Endothelial cell of umbilical vein (primary cell): ENCODE measurements around the gene MCUR1. TPM values are rescaled to one million over a fixed set of nuclear protein-coding genes. Genes with fewer than 3 reads are reported as not detected.

Experiments
- BruUV-seq: library from RNA; stranded (reverse); fragments of 400-500 nt; replicated peaks from 2 replicates; lab custom pipeline; 2021; lab: Mats Ljungman, UMichigan
- CTCF ChIA-PET: fragments of 300-600, 350-600 bp; sonication (Branson Sonifier 250); formaldehyde crosslinking; loops from one replicate; lab custom pipeline; 2021; ENCODE audit warnings: antibody characterized with exemption, inconsistent platforms; lab: Charles Lee
- POLR2A ChIA-PET: fragments of 300-600, 350-600 bp; sonication (Branson Sonifier 250); formaldehyde crosslinking; loops from one replicate; lab custom pipeline; 2021; ENCODE audit warnings: antibody characterized with exemption, inconsistent platforms; lab: Charles Lee
- DNase-seq: peaks from one replicate; pipeline ENCODE4 v3.0.0-alpha.2; 2011; ENCODE audit warnings: low read depth, low spot score
- FAIRE-seq: peaks from 2 replicates; lab custom pipeline; 2011; peaks lifted over from hg19 to GRCh38; lab: Jason Lieb, UNC
- H2AFZ ChIP-seq: 2 replicates; pipeline ENCODE4 v1.6.0; 2012; ENCODE audit warnings: low read depth, low read length, control low read depth, inconsistent platforms
- H3K27ac ChIP-seq: 2 replicates; pipeline ENCODE4 v1.5.1; 2011; ENCODE audit warnings: low read depth, mild to moderate bottlenecking, control low read depth, low read length, moderate library complexity; ENCODE audit not compliant: insufficient read depth
- H3K27me3 ChIP-seq, 2 experiments: 2 replicates each; pipeline versions ENCODE4 v1.6.0 to v1.6.1; 2011; ENCODE audit warnings: low read length in 2 of 2, mixed read lengths in 1 of 2; ENCODE audit not compliant: control insufficient read depth in 2 of 2, insufficient read depth in 2 of 2
- H3K36me3 ChIP-seq, 2 experiments: 2 replicates in 1 of 2; 3 replicates in 1 of 2; pipeline ENCODE4 v1.5.1; 2011; ENCODE audit warnings: low read length in 2 of 2, mild to moderate bottlenecking in 1 of 2, moderate library complexity in 1 of 2; ENCODE audit not compliant: control insufficient read depth in 2 of 2, insufficient read depth in 2 of 2; ENCODE audit errors: extremely low read depth in 1 of 2
- H3K4me1 ChIP-seq: 3 replicates; pipeline ENCODE4 v1.5.1; 2011; ENCODE audit warnings: mild to moderate bottlenecking, low read length; ENCODE audit not compliant: control insufficient read depth, insufficient read depth; ENCODE audit errors: extremely low read depth
- H3K4me2 ChIP-seq: 2 replicates; pipeline ENCODE4 v1.6.1; 2011; ENCODE audit warnings: low read length, control low read depth, mixed read lengths; ENCODE audit not compliant: insufficient read depth
- H3K4me3 ChIP-seq, 3 experiments: fragments of 200-600 bp in 1 of 3; sonication (generic), shearing (Covaris generic) in 1 of 3; replicated peaks in 1 of 3; 2 replicates each; pipeline ENCODE4 v1.5.1; 2011 to 2016; ENCODE audit warnings: control low read depth in 3 of 3, low read length in 3 of 3, mild to moderate bottlenecking in 2 of 3, inconsistent platforms in 1 of 3, low read depth in 1 of 3, moderate library complexity in 1 of 3; ENCODE audit not compliant: insufficient read depth in 1 of 3
- H3K79me2 ChIP-seq: 2 replicates; pipeline ENCODE4 v1.6.0; 2012; ENCODE audit warnings: low read length, inconsistent platforms; ENCODE audit not compliant: control insufficient read depth, insufficient read depth
- H3K9ac ChIP-seq: replicated peaks from 2 replicates; pipeline ENCODE3; 2011; ENCODE audit warnings: low read length, control low read depth; ENCODE audit not compliant: insufficient read depth; ENCODE audit errors: extremely low read depth
- H3K9me1 ChIP-seq: replicated peaks from 3 replicates; pipeline ENCODE4 v1.6.0; 2011; ENCODE audit warnings: mild to moderate bottlenecking, low read length; ENCODE audit not compliant: control insufficient read depth, insufficient read depth; ENCODE audit errors: extremely low read depth
- H3K9me3 ChIP-seq: replicated peaks from 2 replicates; pipeline ENCODE4 v1.5.1; 2012; ENCODE audit warnings: low read length, inconsistent platforms; ENCODE audit not compliant: control insufficient read depth, insufficient read depth
- H4K20me1 ChIP-seq: replicated peaks from 2 replicates; pipeline ENCODE3; 2011; ENCODE audit warnings: mild to moderate bottlenecking, low read length; ENCODE audit not compliant: control insufficient read depth, insufficient read depth; ENCODE audit errors: extremely low read depth
- EZH2 ChIP-seq: IDR thresholded peaks from 2 replicates; pipeline ENCODE4 v1.6.1; 2012; ENCODE audit warnings: borderline replicate concordance, low read depth, mild to moderate bottlenecking, moderate library complexity, low read length, inconsistent platforms; ENCODE audit not compliant: severe bottlenecking
- FOS ChIP-seq: IDR thresholded peaks from 2 replicates; pipeline ENCODE4 v1.6.1; 2011; ENCODE audit warnings: mild to moderate bottlenecking, low read length, moderate library complexity, borderline replicate concordance; ENCODE audit not compliant: insufficient read depth
- GATA2 ChIP-seq: IDR thresholded peaks from 2 replicates; pipeline ENCODE4 v1.7.0; 2011; ENCODE audit warnings: low read depth, mild to moderate bottlenecking, moderate library complexity, mixed read lengths, low read length; ENCODE audit not compliant: insufficient read length, insufficient read depth
- JUN ChIP-seq: IDR thresholded peaks from 2 replicates; pipeline ENCODE4 v1.6.1; 2011; ENCODE audit warnings: borderline replicate concordance, low read depth; ENCODE audit not compliant: insufficient read length, insufficient read depth
- MAX ChIP-seq: IDR thresholded peaks from 2 replicates; pipeline ENCODE4 v1.6.1; 2011; ENCODE audit not compliant: insufficient read depth, insufficient read length
- MYC ChIP-seq: IDR thresholded peaks from one replicate; pipeline ENCODE4 v1.6.1; 2011; ENCODE audit warnings: mild to moderate bottlenecking, low read depth, low read length
- POLR2A ChIP-seq: IDR thresholded peaks from 2 replicates; pipeline ENCODE4 v1.6.1; 2012; ENCODE audit warnings: low read depth, mild to moderate bottlenecking, control low read depth, low read length
- POLR2AphosphoS5 ChIP-seq: IDR thresholded peaks from 2 replicates; pipeline ENCODE4 v1.6.1; 2012; ENCODE audit warnings: low read depth, mild to moderate bottlenecking, control low read depth, low read length, moderate library complexity; ENCODE audit not compliant: insufficient read depth
- dilution Hi-C: fragments of 300-500 bp; cut with MboI; formaldehyde crosslinking; loops from one replicate; pipeline ENCODE4 v1.15.0; 2019; ENCODE audit warnings: low sequenced_read_pairs; ENCODE audit not compliant: extremely low pct_ligation_motif_present
- intact Hi-C: fragments of 100-400 bp; cut with micrococcal nuclease; formaldehyde crosslinking; loops from one replicate; pipeline ENCODE4 v1.10.0; 2022
- polyA plus RNA-seq, 4 experiments: library from polyadenylated mRNA; depleted of rRNA in 3 of 4; stranded (reverse) in 3 of 4; unstranded in 1 of 4; fragments of >200 nt; gene quantifications; 2 replicates each; pipeline versions ENCODE4 v1.2.1 to v1.2.3, GENCODE V29; 2011 to 2012; ENCODE audit warnings: missing spikeins in 1 of 4
- total RNA-seq: library from RNA; stranded (reverse); gene quantifications from 2 replicates; pipeline ENCODE4 v1.2.3, GENCODE V29; 2021
- TF ChIP-seq, protein P1 (sequence below), 2 donors: IDR thresholded peaks; 1 replicate in 1 of 2; 2 replicates in 1 of 2; pipeline ENCODE4 v1.5.1; 2011; ENCODE audit warnings: low read length in 2 of 2, mild to moderate bottlenecking in 2 of 2, moderate library complexity in 2 of 2, control low read depth in 1 of 2, inconsistent platforms in 1 of 2, low read depth in 1 of 2; ENCODE audit not compliant: insufficient read depth in 1 of 2; ENCODE audit errors: extremely low read depth in 1 of 2

The MCUR1 gene
- total and polyA plus RNA-seq, 2 donors (not counting 3 experiments of a cell fraction or from before 2014, with no cell fraction given), result 6.2 to 21.2 TPM

DNA sequence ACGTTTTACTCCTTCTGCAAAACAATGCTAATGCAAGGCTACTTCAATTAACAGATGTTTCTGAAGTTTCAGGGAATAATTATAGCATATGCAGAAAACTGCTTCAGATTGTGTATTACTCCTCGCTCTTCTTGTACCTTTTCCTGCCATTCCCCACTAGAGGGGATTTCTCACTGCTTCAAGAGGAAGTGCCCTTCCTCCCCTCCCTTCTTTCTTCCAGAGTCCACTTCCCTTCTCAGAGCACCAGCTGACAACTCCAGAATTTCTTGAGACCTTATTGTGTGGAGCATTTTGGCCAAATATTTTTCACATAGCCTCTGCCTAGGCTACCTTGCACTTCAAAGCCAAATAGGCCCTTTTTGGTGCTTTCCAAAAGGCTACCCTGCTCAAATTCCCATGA lies 12.7 kb upstream of the MCUR1 start:
- H3K36me3 ChIP-seq, result no peaks in the 10 kb centered on the region
- POLR2A ChIA-PET, result interaction anchor here (0.6 kb wide), 1 partner anchor 230 kb away, joined by 6 read pairs; no protein-coding TSS in a partner anchor
- H4K20me1 ChIP-seq, result no peaks in the 10 kb centered on the region
- no peak for FAIRE-seq
- H3K4me1 ChIP-seq, result no peaks in the 10 kb centered on the region
- no peak overlapping the region for H3K4me2 ChIP-seq
- intact Hi-C loops, result no loop called here
- DNase-seq, result no peak
- H3K4me3 ChIP-seq, result no peak overlapping the region
- TF ChIP-seq MAX (no peak), JUN (no peak), MYC (no peak), EZH2 (no peak), POLR2A (no peak), GATA2 (no peak), FOS (no peak), POLR2AphosphoS5 (no peak)
- TF ChIP-seq, protein P1, sequence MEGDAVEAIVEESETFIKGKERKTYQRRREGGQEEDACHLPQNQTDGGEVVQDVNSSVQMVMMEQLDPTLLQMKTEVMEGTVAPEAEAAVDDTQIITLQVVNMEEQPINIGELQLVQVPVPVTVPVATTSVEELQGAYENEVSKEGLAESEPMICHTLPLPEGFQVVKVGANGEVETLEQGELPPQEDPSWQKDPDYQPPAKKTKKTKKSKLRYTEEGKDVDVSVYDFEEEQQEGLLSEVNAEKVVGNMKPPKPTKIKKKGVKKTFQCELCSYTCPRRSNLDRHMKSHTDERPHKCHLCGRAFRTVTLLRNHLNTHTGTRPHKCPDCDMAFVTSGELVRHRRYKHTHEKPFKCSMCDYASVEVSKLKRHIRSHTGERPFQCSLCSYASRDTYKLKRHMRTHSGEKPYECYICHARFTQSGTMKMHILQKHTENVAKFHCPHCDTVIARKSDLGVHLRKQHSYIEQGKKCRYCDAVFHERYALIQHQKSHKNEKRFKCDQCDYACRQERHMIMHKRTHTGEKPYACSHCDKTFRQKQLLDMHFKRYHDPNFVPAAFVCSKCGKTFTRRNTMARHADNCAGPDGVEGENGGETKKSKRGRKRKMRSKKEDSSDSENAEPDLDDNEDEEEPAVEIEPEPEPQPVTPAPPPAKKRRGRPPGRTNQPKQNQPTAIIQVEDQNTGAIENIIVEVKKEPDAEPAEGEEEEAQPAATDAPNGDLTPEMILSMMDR (IDR thresholded peaks at IDR 0.05; ENCODE audit: extremely low read depth in 1 of 2, insufficient read depth in 1 of 2, low read depth in 1 of 2, low read length in 2 of 2), result no peak
- H3K9me1 ChIP-seq, result no peaks in the 10 kb centered on the region
- H3K9ac ChIP-seq, result no peak overlapping the region
- dilution Hi-C loops, result no loop called here
- H2AFZ ChIP-seq, result no peak overlapping the region
- no TSS peak for BruUV-seq
- H3K79me2 ChIP-seq, result no peaks in the 10 kb centered on the region
- H3K27ac ChIP-seq, result no peak overlapping the region
- CTCF ChIA-PET, result no interaction called here
- H3K27me3 ChIP-seq, result peaks cover 0 to 4% of the 10 kb centered on the region in 2 experiments
- no peaks in the 10 kb centered on the region for H3K9me3 ChIP-seq
